Measurements from ENCODE around the gene ULK4.
"Not testable (repeated sequence)": the region's sequence is repeated elsewhere in the genome, so short reads cannot be mapped to it uniquely, and the experiment has no call there.

ULK4 gene

DNA sequence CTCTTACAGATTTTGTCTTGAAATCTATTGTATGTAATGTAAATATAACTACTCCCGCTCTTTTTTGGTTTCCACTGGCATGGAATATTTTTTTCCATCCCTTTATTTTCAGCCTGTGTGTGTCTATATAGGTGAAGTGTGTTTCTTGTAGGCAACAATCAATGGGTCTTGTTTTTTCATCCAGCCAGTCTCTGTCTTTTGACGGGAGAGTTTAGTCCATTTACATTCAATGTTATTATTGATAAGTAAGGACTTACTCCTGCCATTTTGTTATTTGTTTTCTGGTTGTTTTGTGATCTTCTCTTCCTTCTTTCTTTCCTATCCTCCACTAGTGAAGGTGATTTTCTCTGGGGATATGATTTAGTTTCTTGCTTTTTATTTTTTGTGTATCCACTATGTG, 101.4 kb downstream of the ULK4 start:
- DNase-seq, result not testable (repeated sequence)

DNA sequence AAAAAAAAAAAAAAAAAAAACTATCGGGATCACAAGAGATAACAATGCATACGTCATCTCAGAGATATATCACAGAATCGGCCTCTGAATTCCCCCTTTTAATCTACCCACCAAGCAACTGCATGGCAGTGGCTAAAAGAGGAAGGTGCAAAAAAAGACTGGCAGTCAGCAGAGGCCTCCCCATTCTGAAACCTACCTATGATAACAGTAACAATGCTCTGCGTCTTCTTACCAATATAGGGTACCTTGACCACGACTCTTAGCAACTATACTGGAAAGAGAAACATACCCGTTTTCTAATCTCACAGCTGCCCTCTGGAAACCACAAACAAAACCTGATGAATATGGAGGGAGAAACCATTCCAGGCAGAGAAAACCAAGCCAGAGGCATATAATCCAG, 106.9 kb downstream of the ULK4 start:
- DNase-seq, result no peak

DNA sequence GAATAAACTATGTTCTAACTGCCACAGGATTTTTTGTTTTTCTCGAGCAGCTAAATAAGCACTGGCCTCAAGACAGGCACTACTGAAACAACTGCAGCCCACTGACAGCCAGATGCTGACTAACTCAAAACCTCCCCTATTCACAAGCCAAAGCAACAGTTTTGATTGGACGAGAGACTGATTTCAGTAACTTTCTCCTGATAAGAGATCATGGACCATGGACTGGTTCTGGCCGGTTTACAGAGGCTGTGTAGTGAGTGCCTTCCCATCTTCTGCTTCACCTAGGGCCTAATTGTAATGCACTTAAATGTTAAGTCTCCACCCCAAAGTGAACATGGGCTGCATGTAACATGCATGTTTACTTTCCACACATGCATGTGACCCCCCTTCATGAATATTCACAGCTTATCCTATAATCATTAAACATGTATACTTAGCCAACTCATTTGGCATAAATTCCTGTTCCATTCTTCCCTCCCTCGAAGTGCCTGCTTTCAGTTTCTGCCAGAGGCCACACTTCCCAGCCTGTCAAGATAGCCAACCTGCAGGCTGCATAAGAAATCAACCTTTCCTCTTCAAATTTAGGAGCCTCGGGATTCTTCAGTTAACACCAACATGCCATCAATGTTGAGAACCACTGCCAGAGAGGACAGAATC, 108.2 kb downstream of the ULK4 start:
- no peak for DNase-seq

DNA sequence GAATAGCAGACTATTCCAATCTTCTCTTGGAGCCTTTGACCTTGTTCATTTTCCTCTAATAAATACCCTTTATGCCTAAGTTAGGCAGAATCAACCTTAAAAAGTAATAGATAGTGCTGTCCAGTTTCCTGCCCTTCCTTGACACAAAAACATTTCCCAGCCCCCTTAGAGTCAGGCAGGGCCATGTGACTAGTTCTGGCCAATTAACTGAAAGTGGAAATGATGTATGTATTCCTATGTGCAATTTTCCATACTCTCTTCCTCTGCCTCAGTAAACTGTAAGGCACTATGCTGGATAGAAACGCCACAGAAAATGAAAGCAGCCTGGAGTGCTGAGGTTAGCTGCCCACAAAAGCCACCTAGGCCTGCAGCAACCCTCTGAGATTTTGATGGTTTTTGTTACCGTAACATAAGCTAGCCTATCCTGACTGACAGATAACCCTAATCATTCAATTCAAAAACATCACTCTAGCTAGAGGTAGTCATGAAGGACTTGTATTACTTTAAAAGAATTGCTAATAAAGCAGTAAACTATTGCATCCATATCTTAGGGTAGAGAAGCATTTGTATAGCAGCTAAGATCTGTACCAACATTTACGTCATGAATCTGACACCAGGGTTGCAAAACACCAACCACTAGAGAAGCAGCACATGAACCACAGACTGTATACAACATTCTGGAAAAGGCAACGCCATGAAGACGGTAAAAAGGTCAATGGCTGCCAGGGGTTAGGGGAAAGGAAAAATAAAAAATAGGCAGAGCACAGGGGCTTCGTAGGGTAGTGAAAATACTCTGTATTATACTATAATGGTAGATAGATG, 112.9 kb downstream of the ULK4 start:
- no peak for DNase-seq

DNA sequence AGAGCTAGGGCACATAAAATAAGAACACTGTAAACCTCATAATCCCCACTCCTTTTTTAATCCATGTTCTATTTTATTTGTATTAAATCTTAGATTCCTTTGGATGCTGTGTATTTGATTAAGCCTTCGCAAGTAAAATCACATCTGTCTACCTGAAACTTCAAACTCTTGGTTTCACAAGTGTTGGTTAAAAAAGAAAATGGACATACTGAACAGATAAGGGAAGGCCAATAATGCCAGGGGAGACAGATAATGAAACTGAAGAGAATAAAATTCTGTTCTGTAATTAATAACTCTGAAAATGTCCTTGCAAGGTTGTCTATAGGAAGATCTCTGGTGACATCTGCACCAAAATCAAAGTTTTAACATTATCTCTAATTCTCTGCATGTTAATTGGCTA, 114.2 kb downstream of the ULK4 start:
- DNase-seq, result no peak

DNA sequence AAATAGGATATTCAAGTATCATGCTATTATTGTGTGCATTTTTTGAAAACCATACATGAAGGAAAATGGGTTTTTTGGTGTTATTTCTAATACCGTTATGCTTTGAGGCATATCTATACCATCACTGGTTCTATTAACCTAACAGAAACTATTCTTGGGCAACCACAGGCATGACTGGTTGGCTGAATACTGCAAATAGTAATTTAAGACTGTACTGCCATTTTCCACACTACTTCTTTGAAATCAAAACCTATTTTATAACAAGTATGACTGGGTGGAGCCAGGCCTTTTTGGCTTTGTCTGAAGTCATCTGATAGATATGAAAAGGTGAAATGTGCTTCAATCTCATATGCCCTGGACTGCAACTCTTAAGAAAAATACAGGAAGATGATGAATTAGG, 115.1 kb downstream of the ULK4 start:
- DNase-seq, result no peak

DNA sequence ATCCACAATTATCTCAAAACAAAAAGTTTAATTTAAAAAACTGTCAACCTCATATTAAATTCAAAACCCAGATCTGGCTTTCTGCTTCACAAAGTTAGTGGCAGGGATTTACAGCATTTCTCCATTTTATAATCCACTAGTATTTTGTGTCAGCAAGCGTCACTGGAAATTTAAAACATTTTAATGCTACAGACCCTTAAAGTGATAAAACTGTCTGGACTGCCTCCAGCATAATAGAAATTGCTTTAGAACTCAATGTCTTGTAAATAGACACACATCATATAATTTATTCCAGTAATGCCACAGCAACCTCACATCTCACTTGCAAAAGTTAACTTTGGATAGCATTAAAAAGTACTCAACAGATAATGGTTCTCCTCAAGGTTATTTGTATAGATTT, 116.1 kb downstream of the ULK4 start:
- DNase-seq, result no peak

DNA sequence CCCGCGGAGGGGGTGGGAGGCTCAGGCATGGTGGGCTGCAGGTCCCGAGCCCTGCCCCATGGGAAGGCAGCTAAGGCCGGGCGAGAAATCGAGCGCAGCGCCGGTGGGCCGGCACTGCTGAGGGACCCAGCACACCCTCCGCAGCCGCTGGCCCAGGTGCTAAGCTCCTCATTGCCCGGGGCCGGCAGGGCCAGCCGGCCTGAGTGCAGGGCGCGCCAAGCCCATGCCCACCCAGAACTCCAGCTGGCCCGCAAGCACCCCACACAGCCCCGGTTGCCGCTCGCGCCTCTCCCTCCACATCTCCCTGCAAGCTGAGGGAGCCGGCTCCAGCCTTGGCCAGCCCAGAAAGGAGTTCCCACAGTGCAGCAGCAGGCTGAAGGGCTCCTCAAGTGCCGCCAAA, 117.6 kb downstream of the ULK4 start:
- DNase-seq, result not testable (repeated sequence)

DNA sequence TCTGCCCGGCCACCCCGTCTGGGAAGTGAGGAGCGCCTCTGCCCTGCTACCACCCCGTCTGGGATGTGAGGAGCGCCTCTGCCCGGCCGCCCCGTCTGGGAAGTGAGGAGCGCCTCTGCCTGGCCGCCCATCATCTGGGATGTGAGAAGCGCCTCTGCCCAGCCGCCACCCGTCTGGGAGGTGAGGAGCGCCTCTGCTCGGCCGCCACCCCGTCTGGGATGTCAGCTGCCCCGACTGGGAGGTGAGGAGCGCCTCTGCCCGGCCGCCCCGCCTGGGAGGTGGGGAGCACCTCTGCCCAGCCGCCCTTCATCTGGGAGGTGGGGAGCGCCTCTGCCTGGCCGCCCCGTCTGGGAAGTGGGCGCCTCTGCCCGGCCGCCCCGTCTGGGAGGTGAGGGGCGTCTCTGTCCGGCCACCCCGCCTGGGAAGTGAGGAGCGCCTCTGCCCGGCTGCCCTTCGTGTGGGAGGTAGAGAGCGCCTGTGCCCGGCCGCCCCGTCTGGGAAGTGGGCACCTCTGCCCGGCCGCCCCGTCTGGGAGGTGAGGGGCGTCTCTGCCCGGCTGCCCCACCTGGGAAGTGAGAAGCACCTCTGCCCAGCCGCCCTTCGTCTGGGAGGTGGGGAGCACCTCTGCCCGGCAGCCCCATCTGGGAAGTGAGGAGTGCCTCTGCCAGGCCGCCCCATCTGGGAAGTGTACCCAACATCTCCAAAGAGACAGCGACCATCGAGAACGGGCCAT, 120.8 kb downstream of the ULK4 start:
- not testable (repeated sequence) for DNase-seq

DNA sequence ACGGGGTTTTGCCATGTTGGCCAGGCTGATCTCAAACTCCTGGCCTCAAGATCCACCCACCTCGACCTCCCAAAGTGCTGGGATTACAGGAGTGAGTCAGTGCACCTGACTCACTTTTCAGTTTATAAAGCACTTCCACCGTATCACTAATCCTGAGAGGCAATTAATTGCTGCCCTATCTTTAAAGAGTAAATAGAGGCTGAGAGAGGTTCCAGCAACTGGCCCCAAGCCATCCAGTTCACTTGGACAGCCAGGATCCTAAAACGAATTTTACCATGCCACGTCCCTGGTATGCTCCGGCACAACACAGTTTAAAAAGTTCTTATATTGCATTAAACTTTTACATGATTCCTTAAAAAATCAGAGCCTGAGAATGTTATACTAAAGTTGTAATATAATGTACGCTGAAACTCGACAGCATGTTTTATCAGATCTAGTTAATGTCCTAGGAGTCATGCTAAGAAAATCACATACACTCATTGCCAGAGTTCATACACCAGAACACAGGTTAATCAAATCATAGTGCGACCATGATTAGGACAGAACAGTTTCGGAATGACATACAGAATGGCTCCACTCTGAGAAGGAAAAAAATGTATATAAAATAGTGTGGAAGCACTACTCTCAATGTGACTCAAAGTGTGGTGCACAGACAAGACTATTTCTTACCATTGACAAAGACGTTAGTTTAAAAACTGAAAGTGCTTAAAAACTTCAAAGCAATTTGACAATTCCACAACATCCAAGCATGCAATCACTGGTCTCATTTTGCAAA, 125.4 kb downstream of the ULK4 start:
- DNase-seq, result peak; percentile 8

DNA sequence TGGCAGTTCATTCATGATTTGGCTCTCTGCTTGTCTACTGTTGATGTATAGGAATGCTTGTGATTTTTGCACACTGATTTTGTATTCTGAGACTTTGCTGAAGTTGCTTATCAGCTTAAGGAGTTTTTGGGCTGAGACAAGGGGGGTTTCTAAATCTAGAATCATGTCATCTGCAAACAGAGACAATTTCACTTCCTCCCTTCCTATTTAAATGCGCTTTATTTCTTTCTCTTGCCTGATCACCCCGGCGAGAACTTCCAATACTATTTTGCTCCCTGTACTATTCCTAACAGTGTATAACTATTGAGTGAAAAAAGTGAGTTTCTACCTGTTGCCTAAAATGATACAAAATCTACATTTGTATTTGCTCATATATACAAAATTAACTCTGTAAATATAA, 128.3 kb downstream of the ULK4 start:
- no peak for DNase-seq

DNA sequence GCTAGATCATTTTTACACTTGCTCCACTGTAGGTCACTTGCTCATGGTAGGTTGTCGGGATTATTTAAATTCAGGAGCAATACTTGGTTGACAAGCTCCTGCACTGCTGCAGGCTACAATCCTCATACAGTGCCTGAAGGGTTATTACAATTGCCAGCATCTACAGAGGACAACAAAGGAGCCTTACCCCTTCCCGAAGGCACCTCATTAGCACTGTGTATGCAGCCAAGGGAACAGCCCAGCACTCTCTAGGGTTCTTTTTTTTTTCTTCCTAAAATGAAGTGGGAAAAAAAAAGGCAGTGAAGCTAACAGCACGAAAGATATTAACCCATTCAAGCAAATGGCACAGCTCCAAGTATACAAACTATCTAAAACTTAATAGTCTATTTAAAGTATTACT, 142.7 kb downstream of the ULK4 start:
- no peak for DNase-seq

DNA sequence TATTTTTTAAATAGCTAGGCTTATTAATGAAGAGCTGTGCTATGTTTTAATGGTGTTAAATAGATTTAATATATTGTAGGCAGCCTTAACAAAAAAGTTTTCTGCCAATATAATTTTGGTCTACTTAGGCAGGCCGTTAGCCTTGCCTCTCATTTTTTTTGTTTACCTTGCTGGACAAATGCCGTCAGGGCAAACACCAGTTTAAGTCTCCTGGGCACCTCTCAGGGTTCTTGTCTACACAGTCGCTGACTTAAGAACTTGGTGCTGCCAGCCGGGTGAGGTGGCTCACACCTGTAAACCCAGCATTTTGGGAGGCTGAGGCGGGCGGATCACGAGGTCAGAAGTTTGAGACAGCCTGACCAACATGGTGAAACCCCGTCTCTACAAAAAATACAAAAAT, 153.3 kb downstream of the ULK4 start:
- no peak for DNase-seq

DNA sequence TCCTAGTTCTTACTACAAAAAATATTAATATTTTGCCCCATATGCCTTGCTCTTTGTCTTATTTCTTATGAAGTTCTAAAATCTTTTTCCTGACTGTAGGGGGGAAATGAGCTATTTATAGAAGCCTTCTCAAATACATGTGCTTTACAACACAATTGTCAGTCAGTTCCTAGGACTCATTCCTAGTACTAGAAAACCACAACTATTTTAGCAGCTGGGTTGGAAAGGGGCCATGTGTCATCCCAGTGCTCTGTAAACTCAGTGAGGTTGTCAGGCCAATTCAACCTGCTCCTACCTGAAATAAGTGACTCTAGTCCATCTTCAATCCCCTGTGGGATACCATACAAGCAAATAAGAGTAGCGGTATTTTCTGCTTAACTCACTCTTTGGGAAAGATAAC, 153.8 kb downstream of the ULK4 start:
- no peak for DNase-seq

DNA sequence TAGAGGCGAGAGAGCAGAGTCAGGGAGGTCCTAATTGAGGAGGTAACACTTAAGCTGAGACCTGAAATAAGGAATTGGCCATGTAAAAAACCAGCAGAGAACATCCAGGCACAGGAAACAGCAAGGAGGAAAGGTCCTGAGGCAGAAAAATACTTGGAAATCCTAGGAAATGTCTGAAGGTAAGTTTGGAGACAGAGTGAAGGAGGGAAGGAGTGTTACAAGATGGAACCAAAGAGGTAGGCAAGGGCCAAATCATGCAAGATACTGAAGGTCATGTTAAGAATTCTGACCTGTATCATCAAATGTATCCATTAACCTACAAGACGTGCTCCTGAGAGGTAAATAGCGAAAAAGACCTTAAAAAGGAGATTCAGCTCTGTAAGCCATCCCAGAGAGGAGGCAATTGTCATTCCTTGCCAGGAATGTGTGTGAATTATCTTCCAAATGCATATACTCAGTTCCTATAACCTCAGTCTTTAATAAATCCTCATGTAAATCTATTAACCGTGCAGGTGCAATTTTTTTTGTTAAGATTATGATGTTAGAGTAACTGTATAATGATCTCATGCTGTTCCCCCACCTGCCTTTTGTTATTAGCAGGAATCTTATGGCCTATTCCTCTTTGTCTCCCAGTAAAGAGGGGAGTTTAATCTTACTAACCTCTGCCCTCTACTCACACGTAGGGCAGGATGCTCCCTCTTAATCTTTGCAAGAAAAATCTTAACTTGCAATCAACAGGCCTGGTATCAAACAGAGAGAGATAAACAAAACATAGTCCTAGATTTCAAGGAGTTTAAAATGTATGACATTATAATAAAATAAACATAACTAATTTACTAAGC, 166.9 kb downstream of the ULK4 start:
- DNase-seq, result no peak

DNA sequence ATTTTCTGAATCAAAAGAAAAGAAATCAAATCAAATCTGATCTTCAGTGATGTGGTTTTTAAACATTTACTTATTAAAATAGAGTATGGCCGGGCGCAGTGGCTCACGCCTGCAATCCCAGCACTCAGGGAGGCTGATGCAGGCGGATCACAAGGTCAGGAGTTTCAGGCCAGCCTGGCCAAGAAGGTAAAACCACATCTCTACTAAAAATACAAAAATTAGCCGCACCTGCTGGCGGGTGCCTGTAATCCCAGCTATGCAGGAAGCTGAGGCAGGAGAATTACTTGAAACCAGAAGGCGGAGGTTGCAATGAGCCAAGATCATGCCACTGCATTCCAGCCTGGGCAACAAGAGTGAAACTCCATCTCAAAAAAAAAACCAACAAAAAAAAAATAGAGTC, 169.1 kb downstream of the ULK4 start:
- no peak for DNase-seq

DNA sequence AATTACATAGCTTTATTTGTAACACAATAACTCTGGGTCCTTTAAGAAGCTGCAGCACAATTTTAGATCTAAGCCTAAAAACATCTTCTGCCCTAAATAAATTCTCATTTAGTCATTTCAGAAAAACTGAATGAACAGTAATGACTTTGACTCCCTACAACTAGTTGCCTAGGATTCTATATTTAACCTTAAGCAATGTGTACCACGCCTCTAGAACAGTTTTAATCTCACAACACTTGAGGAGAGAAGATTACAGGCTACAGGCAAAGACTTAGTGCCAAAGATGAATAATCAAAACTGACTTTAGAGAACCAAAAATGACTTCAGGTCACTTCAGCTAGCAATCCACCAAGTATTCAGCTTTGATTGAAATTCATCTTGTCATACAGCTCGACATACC, 192.8 kb downstream of the ULK4 start:
- DNase-seq, result no peak

DNA sequence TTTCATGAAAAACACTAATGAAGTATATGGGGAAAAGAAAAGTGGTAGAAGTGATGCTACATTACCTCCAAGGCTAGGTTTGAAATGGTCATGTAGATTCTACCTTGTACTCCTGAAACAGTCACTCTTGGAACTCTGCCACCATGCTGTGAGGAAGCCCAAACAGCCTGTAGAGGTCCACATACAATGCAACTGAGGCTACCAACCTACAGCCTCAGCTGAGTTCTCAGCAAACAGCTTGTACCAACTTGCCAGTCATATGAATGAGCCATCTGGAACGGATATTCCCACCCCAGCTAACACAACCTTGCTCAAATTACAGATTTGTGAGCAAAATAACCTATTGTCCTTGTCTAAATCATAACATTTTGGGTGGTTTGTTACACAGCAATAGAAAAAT, 193.5 kb downstream of the ULK4 start:
- no peak for DNase-seq

DNA sequence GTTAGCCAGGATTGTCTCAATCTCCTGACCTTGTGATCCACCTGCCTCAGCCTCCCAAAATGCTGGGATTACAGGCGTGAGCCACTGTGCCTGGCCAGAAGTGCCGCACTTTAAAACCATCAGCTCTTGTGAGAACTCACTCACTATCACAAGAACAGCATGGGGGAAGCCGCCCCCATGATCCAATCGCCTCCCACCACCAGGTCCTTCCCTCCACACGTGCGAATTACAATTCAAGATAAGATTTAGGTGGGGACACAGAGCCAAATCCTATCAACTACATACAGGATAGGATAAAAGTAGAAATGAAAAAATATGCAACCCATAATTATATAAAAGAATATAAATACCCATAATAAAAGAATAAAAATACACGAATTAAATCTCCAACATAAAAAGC, 199.0 kb downstream of the ULK4 start:
- not testable (repeated sequence) for DNase-seq

DNA sequence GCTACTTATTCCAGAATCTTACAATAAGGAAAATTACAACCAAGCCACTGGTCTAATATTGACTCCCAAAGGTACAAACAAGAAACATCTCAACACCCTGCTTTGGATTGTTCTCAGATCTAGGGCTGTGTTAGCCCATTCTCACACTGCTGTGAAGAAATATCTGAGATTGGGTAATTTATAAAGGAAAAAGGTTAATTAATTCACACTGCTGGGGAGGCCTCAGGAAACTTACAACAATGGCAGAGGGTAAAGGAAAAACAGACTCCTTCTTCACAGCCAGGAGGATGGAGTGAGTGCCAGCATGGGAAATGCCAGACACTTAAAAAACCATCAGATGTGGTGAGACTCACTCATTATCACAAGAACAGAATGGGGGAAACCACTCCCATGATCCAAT, 208.3 kb downstream of the ULK4 start:
- no peak for DNase-seq

DNA sequence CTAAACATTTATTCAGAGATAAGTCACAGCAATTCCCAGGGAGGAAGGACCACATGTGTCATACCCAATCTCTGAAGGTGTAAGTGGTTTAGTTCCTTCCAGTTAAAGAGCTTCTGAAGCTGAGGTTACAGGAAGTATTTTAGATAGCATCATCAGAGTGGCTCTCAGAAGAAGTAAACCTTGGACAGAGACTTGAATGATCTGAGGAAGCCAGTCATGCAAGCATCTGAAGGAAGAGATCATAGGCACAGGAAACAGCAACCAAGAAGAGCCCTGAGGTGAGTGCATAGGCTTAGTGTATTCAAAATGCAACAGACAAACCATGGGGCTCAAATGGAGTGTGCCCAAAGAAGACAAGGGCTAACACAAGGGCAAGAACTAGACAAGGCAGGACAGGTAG, 210.3 kb downstream of the ULK4 start:
- DNase-seq, result no peak

DNA sequence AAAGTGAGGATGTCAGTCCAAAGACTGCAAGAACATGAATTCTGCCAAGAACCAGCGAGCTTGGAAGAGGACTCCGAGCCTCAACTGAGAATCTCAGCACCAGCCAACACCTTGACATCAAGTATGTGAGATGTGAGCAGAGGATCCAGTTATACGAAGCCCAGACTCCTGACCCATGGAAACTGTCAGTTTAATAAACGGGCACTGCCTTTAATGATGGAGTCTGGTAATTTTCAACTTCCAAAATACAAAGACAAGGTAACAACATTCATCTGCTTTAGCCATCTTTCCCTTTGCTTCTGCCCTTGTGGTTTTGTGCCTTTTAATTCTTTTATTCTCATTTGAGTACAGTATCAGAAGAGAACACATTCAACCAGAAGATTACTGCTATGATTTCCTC, 211.9 kb downstream of the ULK4 start:
- DNase-seq, result no peak
